K562 treated with DMSO at 1 percent for 4 hours (cell line): ENCODE measurements around the gene DNAJC30. TPM values are rescaled to one million over a fixed set of nuclear protein-coding genes. Genes with fewer than 3 reads are reported as not detected.

Experiments
- total RNA-seq: library from RNA; unstranded; fragments of 300-600 nt; gene quantifications from 2 replicates; pipeline ENCODE4 v1.2.3, GENCODE V29; 2022; ENCODE audit not compliant: insufficient read depth

DNAJC30 gene
- total RNA-seq = 2.4 and 3.0 TPM in 2 replicates

DNA sequence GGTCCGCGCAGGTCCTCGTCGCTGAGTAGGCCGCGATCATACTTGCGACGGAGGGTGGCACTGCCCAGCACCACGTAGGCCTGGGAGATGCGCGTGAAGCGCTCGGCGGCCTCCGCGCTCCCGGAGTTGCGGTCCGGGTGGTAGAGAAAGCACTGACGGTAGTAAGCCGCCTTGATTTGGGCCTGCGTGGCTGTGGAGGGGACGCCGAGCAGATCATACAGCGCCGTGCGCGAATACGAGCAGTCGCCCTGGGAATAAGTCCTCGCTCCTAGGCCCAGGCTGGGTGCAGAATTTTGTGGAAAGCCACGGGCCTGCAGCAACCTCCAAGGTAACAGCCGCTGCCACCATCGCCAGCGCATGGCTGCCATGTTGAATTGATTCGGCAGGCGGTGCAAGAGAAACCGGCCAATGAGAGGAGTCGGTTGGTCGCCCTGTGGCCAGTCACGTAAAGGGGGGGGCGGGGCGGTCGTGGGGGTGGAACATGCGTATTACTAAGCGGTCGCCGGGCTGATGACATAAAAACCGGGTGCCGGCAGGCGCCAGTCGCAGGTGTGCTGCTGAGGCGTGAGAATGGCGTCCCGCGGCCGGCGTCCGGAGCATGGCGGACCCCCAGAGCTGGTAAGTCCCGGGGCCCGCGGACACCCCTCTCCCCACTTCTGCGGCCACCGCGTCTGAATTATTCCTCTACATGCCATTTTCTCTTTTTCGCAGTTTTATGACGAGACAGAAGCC, at the start of gene DNAJC30, which contains the start of gene BUD23:
DNAJC30 (minus strand) TSS at position 398 of the 732 bp plus-strand sequence; CDS start at position 368, 30 bp downstream.
BUD23 (plus strand) TSS at position 542 of the 732 bp plus-strand sequence; CDS start at position 571, 29 bp downstream.

DNA sequence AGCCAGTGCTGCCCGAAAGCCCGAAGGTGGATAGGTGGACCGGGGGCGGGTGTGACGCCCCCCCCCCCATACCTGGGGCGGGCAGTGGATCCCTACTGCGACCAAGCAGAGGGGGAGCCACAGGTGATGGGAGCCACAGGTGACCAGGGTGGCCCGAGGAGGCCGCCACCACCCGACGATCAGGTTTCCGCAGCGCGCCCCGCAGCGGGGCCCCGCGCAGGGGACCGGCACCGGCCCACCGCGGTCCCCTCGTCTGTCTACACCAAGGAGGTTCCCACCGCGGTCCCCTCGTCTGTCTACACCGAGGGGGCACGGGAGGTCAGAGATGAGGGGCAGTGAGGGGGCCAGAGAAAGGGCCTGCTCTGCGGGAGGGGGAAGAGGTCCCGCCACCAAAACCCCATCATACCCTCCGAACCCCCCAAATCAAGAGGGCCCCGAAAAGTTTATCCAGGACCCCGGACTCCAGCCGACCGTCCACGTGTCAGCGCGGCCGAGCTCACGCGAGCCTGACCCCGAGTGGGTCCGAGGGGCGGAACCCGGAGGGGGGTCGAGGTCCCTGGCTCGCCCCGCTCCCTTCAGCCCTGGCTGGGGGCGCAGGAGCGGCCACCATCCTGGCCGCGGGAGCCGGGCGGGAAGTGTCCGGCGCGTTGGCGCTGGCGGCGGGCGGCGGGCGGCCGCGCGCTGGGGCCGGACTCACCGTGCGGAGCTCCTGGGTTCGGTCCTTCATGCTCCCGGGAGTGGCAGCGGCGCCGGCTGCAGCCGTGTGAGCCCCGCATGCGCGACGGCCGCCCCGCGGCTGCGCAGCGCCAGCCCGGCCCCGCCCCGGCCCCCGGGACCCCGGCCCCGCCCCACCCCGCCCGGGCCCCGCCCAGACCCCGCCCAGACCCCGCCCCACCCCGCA, 35.9 kb upstream of the DNAJC30 start, which contains the start of gene STX1A:
STX1A (minus strand) TSS at position 765 of the 901 bp plus-strand sequence; CDS start at position 727, 38 bp downstream.

DNA sequence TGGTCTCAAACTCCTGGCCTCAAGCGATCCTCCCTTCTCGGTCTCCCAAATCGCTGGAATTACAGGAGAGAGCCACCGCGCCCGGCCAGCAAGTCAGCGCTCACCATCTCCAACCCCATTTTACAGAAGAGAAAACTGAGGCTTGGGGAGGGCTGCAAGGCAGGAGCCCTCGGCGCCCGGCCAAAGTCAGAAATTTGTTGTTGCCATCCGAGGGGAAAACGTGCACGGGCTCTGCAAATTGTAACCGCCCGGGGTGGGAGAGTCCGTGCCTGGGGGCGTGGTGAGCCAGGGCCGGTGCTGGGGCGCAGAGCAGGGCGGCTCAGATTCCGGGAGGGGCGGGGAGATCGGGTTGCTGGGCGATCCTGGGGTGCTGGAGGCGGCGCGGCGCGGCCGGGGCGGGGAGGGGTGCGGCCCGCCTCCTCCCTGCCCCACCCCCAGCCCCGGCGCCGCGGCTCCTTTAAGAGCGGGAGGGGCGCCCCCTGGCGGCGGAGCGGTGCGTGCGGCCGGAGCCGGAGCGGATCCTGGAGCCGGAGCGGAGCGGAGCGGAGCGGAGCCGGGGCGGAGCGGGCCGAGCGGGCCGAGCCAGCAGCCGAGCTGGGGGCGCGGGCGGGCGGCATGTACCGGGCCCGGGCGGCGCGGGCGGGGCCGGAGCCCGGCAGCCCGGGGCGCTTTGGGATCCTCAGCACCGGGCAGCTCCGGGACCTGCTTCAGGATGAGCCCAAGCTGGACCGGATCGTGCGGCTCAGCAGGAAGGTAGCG, 15.7 kb downstream of the DNAJC30 start, which contains the start of gene VPS37D:
VPS37D (plus strand) TSS at position 488 of the 759 bp plus-strand sequence; CDS start at position 616, 128 bp downstream.

Other genes starting within 250 kb of the DNAJC30 start
- gene FZD9, start 249.7 kb downstream of the DNAJC30 start, total RNA-seq = 0.42 and 0.73 TPM in 2 replicates
- 50.3 and 60.6 TPM in 2 replicates for gene BAZ1B, start 161.2 kb downstream of the DNAJC30 start, total RNA-seq
- gene BCL7B, start 125.8 kb downstream of the DNAJC30 start, total RNA-seq = 81.1 and 99.8 TPM in 2 replicates
- gene TBL2, start 104.9 kb downstream of the DNAJC30 start, total RNA-seq = 46.9 and 59.2 TPM in 2 replicates
- gene MLXIPL, start 58.9 kb downstream of the DNAJC30 start, total RNA-seq = 22.6 and 26.8 TPM in 2 replicates
- gene VPS37D, start 15.6 kb downstream of the DNAJC30 start, total RNA-seq = 2.1 and 2.3 TPM in 2 replicates
- 121 and 131 TPM in 2 replicates for gene BUD23, start 144 bp upstream of the DNAJC30 start, total RNA-seq
- gene STX1A, start 36.2 kb upstream of the DNAJC30 start, total RNA-seq = 6.7 and 11.6 TPM in 2 replicates
- 9.8 and 11.2 TPM in 2 replicates for gene ABHD11, start 55.3 kb upstream of the DNAJC30 start, total RNA-seq
- not detected in 2 replicates for gene CLDN3, start 86.8 kb upstream of the DNAJC30 start, total RNA-seq
- 0.17 TPM in 1 of 2 replicates, not detected in the other for gene CLDN4, start 147.5 kb upstream of the DNAJC30 start, total RNA-seq
- not detected in 2 replicates for gene METTL27, start 159.1 kb upstream of the DNAJC30 start, total RNA-seq
- gene TMEM270, start 177.7 kb upstream of the DNAJC30 start, total RNA-seq = not detected in 2 replicates